ENCODE results near the gene LAMA2. TPM values are rescaled to one million over a fixed set of nuclear protein-coding genes. Genes with fewer than 3 reads are reported as not detected.
A peak's percentile ranks its signal among the peaks of the same experiment; 100 is the strongest.

Gene LAMA2
- total RNA-seq, 1 donor from 2014 or later, result 0.20 TPM

- DNase-seq (ENCODE audit: low read depth in 2 of 2), result peak in 1 of 2 donors; percentile 71
Measured at GRCh38 chr6:129510950-129511349, 628.0 kb downstream of the LAMA2 start.

DNA sequence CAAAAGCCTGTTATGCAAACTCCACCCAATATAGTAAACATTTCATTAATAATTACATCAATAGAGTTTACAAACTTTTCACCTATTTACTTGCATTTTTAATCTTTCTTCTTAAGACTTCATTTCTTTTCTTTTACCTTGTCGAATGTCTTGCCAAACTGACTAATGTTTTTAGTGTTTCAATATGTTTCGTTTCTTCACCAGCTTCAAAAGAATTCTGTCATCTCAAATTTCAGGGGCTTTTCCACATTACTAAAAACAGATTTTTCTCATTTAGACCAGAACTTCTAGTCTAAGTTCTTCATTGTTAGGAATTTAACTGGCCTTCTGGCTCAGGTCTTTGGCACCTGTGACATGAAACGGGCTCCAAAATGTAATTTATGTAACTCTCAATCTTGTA, 630.5 kb downstream of the LAMA2 start:
- no peak for DNase-seq (ENCODE audit: low read depth in 2 of 2)

DNA sequence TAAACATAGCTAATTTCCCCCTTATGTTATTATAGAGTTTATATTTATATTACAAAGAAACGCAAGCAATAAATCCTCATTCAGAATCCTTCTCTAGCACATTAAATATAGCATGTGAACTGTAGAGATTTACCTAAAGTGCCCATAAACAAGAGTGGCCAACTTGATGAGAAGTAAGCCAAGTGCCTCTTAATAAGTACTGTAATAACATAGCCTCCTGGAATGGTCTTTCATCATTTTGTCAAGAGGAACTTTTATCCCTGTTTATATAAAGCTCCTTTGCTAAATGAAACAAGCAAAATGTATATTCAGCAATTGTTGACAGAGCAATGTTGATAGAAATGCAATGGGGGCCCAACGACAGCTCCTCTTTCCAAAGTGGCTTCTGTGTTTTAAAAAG, 632.1 kb downstream of the LAMA2 start:
- DNase-seq (ENCODE audit: low read depth in 2 of 2), result no peak

DNA sequence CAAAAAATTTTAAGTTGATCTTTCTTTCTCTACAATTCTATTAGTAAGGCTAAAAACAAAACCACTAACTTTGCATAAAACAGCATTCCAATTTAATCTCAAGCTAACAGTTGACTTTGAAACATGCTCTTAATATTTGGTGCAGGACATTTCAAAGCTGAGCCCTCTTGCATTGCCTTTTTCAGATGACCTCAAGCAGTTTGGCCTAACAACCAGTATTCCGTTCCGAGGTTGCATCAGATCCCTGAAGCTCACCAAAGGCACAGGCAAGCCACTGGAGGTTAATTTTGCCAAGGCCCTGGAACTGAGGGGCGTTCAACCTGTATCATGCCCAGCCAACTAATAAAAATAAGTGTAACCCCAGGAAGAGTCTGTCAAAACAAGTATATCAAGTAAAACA, 633.1 kb downstream of the LAMA2 start:
- no peak for DNase-seq (ENCODE audit: low read depth in 2 of 2)

- DNase-seq (ENCODE audit: low read depth in 2 of 2), result peak in 1 of 2 donors; percentile 33
Measured at GRCh38 chr6:129516787-129517186, 633.8 kb downstream of the LAMA2 start.

GRCh38 chr6:129517288-129517687, 634.4 kb downstream of the LAMA2 start:
- peak; percentile 29 to 87 for DNase-seq (ENCODE audit: low read depth in 2 of 2)

DNA sequence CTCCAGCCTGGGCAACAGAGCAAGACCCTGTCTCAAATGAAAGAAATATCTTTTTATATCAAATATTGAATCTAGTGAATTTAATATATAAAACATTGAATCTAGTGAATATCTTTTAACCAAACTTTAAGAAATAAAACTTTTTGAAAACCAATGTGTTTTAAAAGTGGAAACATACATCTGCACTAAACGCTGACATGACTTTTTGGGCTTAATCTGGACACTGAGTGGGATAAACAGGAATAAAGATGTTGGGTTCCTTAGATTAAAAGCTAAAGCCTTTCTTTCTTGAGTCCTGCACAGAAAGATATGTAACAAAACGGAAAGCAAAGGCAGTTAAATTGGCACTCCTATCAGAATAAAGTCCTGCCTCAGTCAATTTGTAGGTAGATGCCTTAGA, 636.8 kb downstream of the LAMA2 start:
- no peak for DNase-seq (ENCODE audit: low read depth in 2 of 2)

- DNase-seq (ENCODE audit: low read depth in 2 of 2), result no peak
Measured at GRCh38 chr6:129521946-129522345, 639.0 kb downstream of the LAMA2 start.

DNA sequence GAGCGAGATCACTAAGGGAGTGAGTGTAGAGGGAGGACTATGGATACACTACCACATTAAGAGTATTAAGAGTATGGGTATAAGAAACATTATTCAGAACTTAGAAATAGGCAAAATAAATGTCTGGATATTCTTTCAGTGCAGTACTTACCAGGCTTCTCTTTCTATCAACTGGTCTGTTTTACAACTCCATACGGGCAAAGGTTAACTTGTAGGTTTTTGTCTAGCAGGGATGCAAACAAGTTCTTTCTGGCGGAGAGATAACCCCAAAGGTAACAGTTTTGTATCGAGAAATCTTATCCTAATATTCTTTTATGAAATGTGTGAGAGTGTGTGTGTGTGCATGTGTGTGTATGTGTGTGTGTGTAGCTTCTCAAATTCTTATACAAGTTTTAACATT, 640.9 kb downstream of the LAMA2 start:
- no peak for DNase-seq (ENCODE audit: low read depth in 2 of 2)

- no peak for DNase-seq (ENCODE audit: low read depth in 2 of 2)
Measured at GRCh38 chr6:129525055-129525454, 642.1 kb downstream of the LAMA2 start.

DNA sequence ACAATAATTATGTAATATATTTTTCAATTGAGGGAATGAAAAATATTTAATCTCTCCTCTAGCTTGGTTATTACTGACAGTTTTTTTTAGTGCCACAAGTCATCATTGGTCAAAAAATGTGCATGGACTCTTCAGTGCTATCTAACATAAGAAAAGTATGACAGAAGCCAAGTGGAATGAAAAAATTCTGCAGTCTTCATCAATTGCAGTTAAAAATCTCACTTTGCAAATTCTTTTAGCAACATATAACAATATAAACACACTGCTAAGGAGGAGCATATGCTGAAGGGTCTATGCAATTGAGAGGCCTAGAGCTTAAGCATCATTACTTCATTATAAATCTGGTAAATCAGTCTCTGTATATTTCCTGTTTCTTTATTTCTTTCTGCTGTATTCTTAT, 652.0 kb downstream of the LAMA2 start:
- no peak for DNase-seq (ENCODE audit: low read depth in 2 of 2)

DNA sequence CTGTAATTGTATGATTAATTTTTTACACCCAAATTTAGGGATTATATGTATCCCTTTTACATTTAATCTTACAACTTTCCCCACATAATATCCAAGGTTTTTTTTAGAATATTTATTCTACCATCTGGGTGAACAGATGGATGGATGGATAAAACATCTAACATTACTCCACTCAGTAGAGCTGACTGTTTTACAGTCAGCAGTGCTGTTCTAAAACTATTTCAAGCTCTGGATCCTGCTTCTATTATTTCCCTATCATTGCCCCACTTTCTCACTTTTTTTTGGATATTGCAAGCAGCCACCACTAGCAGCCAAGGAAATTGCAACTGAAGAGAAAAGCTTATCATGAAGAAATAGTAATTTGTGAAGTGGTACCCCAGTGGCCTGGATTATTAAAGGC, 653.3 kb downstream of the LAMA2 start:
- no peak for DNase-seq (ENCODE audit: low read depth in 2 of 2)

DNA sequence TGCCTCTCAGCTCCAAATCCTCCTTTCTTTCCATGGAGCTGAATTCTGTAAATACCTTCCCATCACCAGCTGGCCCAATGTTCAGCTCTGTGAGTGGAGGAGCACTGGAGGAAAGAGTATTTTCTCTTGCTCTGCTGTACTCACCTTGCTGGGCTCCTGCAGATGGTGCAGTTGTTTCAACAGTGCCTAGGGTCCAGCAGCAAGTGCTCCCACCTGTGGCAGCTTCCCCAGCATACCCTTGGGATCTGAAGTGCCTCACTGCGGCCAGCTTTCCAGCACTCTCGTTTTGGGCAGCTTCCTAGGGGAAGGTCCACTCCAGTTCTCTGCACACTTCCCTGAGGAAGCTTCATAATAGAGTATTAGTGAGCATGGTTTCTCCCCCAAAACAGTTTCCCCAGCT, 656.1 kb downstream of the LAMA2 start:
- no peak for DNase-seq (ENCODE audit: low read depth in 2 of 2)

- DNase-seq (ENCODE audit: low read depth in 2 of 2), result no peak
Measured at GRCh38 chr6:129542705-129543104, 659.8 kb downstream of the LAMA2 start.

DNA sequence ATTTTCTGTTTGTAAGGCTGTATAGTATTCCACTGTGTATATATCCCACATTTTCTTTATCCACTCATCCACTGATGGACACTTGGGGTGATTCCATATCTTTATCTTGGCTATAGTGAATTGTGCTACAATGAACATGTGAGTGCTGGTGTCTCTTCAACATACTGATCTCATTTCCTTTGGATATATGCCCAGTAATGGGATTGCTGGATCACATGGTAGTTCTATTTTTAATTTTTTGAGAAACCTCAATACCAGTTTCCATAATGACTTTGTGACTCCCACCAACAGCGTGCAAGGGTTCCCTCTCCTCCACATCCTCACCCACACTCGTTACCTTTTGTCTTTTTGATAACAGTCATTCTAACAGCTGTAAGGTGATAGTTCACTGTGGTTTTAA, 661.0 kb downstream of the LAMA2 start:
- peak; percentile 56 to 65 for DNase-seq (ENCODE audit: low read depth in 2 of 2)

GRCh38 chr6:129544892-129545612, 662.1 kb downstream of the LAMA2 start:
- DNase-seq (ENCODE audit: low read depth in 2 of 2), result no peak

DNA sequence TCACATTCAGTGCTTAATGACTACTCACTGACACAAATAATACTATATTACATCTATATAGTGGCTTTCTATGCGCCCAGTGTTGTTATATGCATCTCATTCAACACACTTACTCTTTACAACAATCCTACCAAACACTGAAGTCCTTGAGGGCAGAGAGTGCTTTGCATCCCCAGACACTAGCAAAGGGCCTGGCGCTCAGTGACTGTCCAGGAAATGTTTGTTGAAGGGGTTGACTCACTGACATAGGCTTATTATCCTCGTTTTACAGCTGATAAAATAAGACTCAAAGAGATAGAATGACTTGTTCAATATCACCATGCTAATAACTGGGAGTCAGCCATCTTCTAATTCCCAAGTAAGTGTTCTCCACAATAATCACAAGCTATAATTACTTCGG, 663.8 kb downstream of the LAMA2 start:
- peak; percentile 5 to 50 for DNase-seq (ENCODE audit: low read depth in 2 of 2)

GRCh38 chr6:129551486-129551885, 668.5 kb downstream of the LAMA2 start:
- no peak for DNase-seq (ENCODE audit: low read depth in 2 of 2)

DNA sequence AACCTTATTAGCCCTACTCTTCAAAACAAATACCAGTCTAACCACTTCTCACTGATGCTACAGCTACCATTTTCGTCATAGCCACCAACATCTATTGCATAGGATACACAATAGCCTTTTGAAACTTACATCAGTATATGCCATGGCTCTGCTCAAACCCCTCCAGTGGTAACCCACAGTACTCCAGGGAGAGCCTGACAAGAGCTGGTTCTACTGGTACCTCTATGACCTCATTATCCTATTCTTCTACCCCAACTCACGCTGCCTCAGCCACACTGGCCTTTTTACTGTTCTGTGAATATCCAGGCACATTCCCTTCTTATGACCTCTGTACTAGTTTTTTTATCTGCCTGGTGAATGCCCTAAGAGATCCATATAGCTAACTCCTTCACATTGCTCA, 669.5 kb downstream of the LAMA2 start:
- no peak for DNase-seq (ENCODE audit: low read depth in 2 of 2)

DNA sequence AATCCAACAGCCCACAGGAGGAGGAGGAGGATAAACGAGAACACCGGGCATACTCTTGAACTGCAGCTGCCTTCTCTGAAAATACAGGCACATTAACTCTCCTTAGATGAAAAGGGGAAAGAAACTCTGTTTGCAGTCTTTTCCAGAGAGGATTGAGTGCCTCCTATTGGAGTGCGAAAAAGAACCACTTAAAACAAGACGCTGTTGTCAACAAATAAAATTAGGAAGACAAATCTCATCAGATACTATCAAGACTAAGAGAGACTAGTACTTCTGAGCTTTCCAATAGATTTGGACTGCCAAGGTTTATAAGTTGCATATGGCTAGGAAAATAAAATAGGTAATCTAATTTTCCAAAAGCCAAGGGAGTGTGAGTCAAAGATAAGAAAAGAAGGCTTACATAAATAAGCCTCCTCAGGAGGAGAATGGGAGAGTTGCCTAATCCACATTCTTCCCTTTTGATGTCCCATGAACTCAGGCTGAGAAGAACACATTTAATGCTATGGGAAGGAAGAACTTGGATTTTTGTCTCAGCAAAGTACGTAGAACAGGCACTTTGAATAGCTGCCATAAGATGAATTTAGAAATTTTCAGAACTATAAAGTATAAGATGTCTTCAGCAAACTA, 672.4 kb downstream of the LAMA2 start:
- DNase-seq (ENCODE audit: low read depth in 2 of 2), result no peak

GRCh38 chr6:129558248-129558647, 675.3 kb downstream of the LAMA2 start:
- no peak for DNase-seq (ENCODE audit: low read depth in 2 of 2)

DNA sequence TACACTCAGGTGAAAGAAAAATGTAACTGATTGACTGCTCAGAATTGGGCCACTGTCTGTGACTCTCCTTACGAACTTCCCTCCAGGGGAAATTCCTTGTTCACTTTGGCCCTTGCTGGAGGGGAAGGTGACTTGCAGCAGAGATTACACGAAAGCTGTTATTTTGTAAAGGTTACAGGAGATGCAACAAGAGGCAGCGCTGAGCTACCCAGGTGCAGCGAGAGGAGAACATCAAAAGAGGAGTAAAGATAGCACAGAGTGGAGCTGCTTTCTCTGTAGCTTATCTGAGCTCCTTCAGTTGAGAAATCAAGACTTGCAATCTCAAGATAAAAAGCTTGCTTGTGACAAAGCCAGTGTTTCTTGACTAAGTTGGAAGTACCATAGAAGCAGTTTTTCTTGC, 682.4 kb downstream of the LAMA2 start:
- DNase-seq (ENCODE audit: low read depth in 2 of 2), result no peak

GRCh38 chr6:129565811-129566210, 682.9 kb downstream of the LAMA2 start:
- DNase-seq (ENCODE audit: low read depth in 2 of 2), result no peak

Data from lung microvascular endothelial cell (primary cell).